Neural cell (in vitro differentiated cells): ENCODE data around the gene SULF2.

Source experiments
- EP300 ChIP-seq: fragments of 450-650 bp; conservative IDR thresholded peaks from 2 replicates; pipeline ENCODE4 v1.6.1; 2014; ENCODE audit warnings: antibody characterized with exemption, mild to moderate bottlenecking, moderate library complexity; ENCODE audit not compliant: poor library complexity, severe bottlenecking
- EZH2 ChIP-seq: fragments of 200-600, 300-800 bp; shearing (Covaris generic), sonication (generic); IDR thresholded peaks from 2 replicates; pipeline ENCODE4 v1.6.1; 2014; ENCODE audit warnings: antibody characterized with exemption, low read length, borderline replicate concordance, mild to moderate bottlenecking; ENCODE audit not compliant: insufficient read depth, poor library complexity, severe bottlenecking
- MXI1 ChIP-seq: fragments of 450-650 bp; conservative IDR thresholded peaks from 2 replicates; pipeline ENCODE4 v1.6.1; 2014; ENCODE audit warnings: antibody characterized with exemption, mild to moderate bottlenecking; ENCODE audit not compliant: poor library complexity, severe bottlenecking
- POLR2AphosphoS5 ChIP-seq: IDR thresholded peaks from 2 replicates; pipeline ENCODE4 v1.6.1; 2012
- RAD21 ChIP-seq: fragments of 450-650 bp; conservative IDR thresholded peaks from 2 replicates; pipeline ENCODE4 v1.6.1; 2014; ENCODE audit warnings: antibody characterized with exemption, mild to moderate bottlenecking, moderate library complexity
- REST ChIP-seq: IDR thresholded peaks from 2 replicates; pipeline ENCODE4 v1.6.1; 2012; ENCODE audit warnings: borderline replicate concordance
- TF ChIP-seq, protein P1 (sequence below): fragments of 450-650 bp; IDR thresholded peaks from 2 replicates; pipeline ENCODE4 v1.5.1; 2014; ENCODE audit warnings: antibody characterized with exemption, mild to moderate bottlenecking, moderate library complexity; ENCODE audit not compliant: poor library complexity, severe bottlenecking

- TF ChIP-seq REST = no peak
- TF ChIP-seq, protein P1, sequence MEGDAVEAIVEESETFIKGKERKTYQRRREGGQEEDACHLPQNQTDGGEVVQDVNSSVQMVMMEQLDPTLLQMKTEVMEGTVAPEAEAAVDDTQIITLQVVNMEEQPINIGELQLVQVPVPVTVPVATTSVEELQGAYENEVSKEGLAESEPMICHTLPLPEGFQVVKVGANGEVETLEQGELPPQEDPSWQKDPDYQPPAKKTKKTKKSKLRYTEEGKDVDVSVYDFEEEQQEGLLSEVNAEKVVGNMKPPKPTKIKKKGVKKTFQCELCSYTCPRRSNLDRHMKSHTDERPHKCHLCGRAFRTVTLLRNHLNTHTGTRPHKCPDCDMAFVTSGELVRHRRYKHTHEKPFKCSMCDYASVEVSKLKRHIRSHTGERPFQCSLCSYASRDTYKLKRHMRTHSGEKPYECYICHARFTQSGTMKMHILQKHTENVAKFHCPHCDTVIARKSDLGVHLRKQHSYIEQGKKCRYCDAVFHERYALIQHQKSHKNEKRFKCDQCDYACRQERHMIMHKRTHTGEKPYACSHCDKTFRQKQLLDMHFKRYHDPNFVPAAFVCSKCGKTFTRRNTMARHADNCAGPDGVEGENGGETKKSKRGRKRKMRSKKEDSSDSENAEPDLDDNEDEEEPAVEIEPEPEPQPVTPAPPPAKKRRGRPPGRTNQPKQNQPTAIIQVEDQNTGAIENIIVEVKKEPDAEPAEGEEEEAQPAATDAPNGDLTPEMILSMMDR = no peak
- no peak for TF ChIP-seq EZH2
- TF ChIP-seq POLR2AphosphoS5 = no peak
- no peak for TF ChIP-seq EP300
- no peak for TF ChIP-seq RAD21
- no peak for TF ChIP-seq MXI1
These were observed 33.2 kb upstream of the SULF2 start for GRCh38 chr20:47818466-47818865.
